ENCODE data around the gene SIAH3. TPM values are rescaled to one million over a fixed set of nuclear protein-coding genes. Genes with fewer than 3 reads are reported as not detected.

SIAH3 gene
- total and polyA plus RNA-seq, 9 of the 15 experiments (the other 6 are each of a cell fraction or from before 2014, with no cell fraction given), result not detected

GRCh38 chr13:45885194-45885593 lies 33.6 kb upstream of the SIAH3 start (continued):
- TF ChIP-seq MYBL2 (IDR thresholded peaks at IDR 0.05; ENCODE audit: low read depth) (no peak), MYBL2 (CRISPR knock-in tag; IDR thresholded peaks at IDR 0.05; ENCODE audit: borderline replicate concordance) (no peak)

GRCh38 chr13:45882626-45883025 lies 31.1 kb upstream of the SIAH3 start:
- Histone ChIP-seq H3K36me3 (ENCODE audit: control insufficient read depth, insufficient read depth, low read length) (no peaks in the 10 kb centered on the region), H4K20me1 (replicated peaks; ENCODE audit: control insufficient read depth, insufficient read depth, low read length) (no peaks in the 10 kb centered on the region), H3K27me3 (ENCODE audit: control insufficient read depth in 2 of 2, insufficient read depth in 2 of 2, low read length in 2 of 2) (peaks cover 0 to 9% of the 10 kb centered on the region in 2 experiments; a peak in 2 of 5 replicates), H3K9ac (ENCODE audit: insufficient read depth in 1 of 2, low read depth in 2 of 2, low read length in 2 of 2) (no peak overlapping the region), H3K9me3 (replicated peaks; ENCODE audit: control insufficient read depth, insufficient read depth, low read depth, low read length) (no peaks in the 10 kb centered on the region), H3K27ac (ENCODE audit: extremely low read depth, low read depth, low read length) (no peak overlapping the region), H3K4me3 (no peak overlapping the region), H3K9me1 (ENCODE audit: control insufficient read depth, insufficient read depth, low read length) (no peaks in the 10 kb centered on the region), H3K4me2 (ENCODE audit: insufficient read depth, low read length) (no peak overlapping the region), H2AFZ (ENCODE audit: low read depth, low read length) (no peak overlapping the region), H3K79me2 (ENCODE audit: control insufficient read depth, insufficient read depth, low read length) (no peaks in the 10 kb centered on the region), H3K4me1 (replicated peaks in 1 of 2; ENCODE audit: control insufficient read depth in 2 of 2, insufficient read depth in 2 of 2, low read length in 2 of 2) (no peaks in the 10 kb centered on the region)
- no peak for TF ChIP-seq ZNF408 (CRISPR knock-in tag; IDR thresholded peaks at IDR 0.05; ENCODE audit: low read depth)
- TF ChIP-seq USF2 (CRISPR knock-in tag; IDR thresholded peaks at IDR 0.05), result no peak
- TF ChIP-seq GTF2B (IDR thresholded peaks at IDR 0.05; ENCODE audit: extremely low read depth, insufficient read length), result no peak
- TF ChIP-seq ZKSCAN8 (CRISPR knock-in tag; IDR thresholded peaks at IDR 0.05), result no peak
- no peak for TF ChIP-seq ZNF766 (CRISPR knock-in tag; conservative IDR thresholded peaks at IDR 0.05)
- no peak for TF ChIP-seq CUX1 (CRISPR knock-in tag; IDR thresholded peaks at IDR 0.05)
- no peak for TF ChIP-seq HDAC2 (IDR thresholded peaks at IDR 0.05)
- no peak for TF ChIP-seq NRF1 (conservative IDR thresholded peaks at IDR 0.05 in 1 of 2, IDR thresholded peaks at IDR 0.05 in 1 of 2)
- TF ChIP-seq STAT5A (IDR thresholded peaks at IDR 0.05; ENCODE audit: borderline replicate concordance, low read length), result no peak
- no peak for TF ChIP-seq FOXJ2 (tag; IDR thresholded peaks at IDR 0.05)
- TF ChIP-seq RUNX1 (IDR thresholded peaks at IDR 0.05; ENCODE audit: low read depth), result no peak
- ATAC-seq (no peak), FAIRE-seq (no peak), DNase-seq (ENCODE audit: extremely low read depth in 1 of 4, low spot score in 3 of 4) (no peak)
- no TSS peak for BruUV-seq (replicated peaks)
- intact Hi-C loops (cut with micrococcal nuclease), result no loop called here
- WGBS (ENCODE audit: insufficient coverage, low coverage, missing lambda C conversion rate), result 0% methylated on average over 1 of the region's 1 CpG
- in situ Hi-C loops (cut with MboI), result no loop called here
- CTCF ChIA-PET (ENCODE audit: low intra/inter-chr PET ratio), result no interaction called here
- POLR2A ChIA-PET, result no interaction called here
